ENCODE measurements around the gene DSCAML1.

DNA sequence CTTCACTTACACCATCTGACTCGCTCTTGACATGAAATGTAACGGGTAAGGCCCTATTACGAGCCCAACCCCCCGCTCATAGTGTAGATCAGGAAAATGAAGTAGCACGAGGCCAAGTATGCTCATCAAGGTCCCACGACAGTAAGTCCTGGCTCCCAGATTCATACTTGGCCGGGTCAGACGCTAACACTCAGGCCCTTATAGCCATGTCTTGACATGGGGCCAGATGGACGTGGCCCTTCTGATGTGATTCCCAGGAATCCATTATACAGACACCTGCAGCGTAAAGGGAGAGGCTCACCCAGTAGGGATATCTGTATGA, 294.3 kb downstream of the DSCAML1 start:
- TF ChIP-seq, protein P1, sequence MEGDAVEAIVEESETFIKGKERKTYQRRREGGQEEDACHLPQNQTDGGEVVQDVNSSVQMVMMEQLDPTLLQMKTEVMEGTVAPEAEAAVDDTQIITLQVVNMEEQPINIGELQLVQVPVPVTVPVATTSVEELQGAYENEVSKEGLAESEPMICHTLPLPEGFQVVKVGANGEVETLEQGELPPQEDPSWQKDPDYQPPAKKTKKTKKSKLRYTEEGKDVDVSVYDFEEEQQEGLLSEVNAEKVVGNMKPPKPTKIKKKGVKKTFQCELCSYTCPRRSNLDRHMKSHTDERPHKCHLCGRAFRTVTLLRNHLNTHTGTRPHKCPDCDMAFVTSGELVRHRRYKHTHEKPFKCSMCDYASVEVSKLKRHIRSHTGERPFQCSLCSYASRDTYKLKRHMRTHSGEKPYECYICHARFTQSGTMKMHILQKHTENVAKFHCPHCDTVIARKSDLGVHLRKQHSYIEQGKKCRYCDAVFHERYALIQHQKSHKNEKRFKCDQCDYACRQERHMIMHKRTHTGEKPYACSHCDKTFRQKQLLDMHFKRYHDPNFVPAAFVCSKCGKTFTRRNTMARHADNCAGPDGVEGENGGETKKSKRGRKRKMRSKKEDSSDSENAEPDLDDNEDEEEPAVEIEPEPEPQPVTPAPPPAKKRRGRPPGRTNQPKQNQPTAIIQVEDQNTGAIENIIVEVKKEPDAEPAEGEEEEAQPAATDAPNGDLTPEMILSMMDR (IDR thresholded peaks at IDR 0.05), result no peak
- TF ChIP-seq POLR2A (IDR thresholded peaks at IDR 0.05), result no peak

Data from testis (tissue), 2 donors.